Loucy (cell line): ENCODE results near the gene NFKB1.

Experiments
- EZH2phosphoT487 ChIP-seq: fragments of 200-600 bp; IDR thresholded peaks from 2 replicates; pipeline ENCODE4 v1.6.1; 2018; ENCODE audit warnings: antibody characterized with exemption, mild to moderate bottlenecking, moderate library complexity, borderline replicate concordance
- TF ChIP-seq, protein P1 (sequence below): fragments of 200-600 bp; sonication (generic); conservative IDR thresholded peaks from 2 replicates; pipeline ENCODE4 v1.5.1; 2014; ENCODE audit warnings: mild to moderate bottlenecking, antibody characterized with exemption, low read length

DNA sequence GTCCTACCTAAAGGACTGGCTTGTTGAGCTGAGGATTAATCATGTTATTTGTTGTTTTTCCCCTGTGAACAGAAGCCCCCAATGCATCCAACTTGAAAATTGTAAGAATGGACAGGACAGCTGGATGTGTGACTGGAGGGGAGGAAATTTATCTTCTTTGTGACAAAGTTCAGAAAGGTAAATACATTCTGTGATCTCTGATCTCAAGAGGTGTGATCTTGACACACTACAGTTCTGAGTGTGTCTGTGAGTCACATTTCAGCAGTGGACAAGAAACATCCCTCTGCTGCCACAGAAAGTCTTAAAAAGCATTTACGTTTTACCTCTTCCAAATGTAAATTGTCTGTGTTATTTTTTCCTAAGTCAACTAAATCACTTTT lies 79.3 kb downstream of the NFKB1 start:
- TF ChIP-seq, protein P1, sequence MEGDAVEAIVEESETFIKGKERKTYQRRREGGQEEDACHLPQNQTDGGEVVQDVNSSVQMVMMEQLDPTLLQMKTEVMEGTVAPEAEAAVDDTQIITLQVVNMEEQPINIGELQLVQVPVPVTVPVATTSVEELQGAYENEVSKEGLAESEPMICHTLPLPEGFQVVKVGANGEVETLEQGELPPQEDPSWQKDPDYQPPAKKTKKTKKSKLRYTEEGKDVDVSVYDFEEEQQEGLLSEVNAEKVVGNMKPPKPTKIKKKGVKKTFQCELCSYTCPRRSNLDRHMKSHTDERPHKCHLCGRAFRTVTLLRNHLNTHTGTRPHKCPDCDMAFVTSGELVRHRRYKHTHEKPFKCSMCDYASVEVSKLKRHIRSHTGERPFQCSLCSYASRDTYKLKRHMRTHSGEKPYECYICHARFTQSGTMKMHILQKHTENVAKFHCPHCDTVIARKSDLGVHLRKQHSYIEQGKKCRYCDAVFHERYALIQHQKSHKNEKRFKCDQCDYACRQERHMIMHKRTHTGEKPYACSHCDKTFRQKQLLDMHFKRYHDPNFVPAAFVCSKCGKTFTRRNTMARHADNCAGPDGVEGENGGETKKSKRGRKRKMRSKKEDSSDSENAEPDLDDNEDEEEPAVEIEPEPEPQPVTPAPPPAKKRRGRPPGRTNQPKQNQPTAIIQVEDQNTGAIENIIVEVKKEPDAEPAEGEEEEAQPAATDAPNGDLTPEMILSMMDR: no peak
- no peak for TF ChIP-seq EZH2phosphoT487
